GM21576 (cell line): ENCODE data around the gene B9D2.
"Not testable (repeated sequence)": the region's sequence is repeated elsewhere in the genome, so short reads cannot be mapped to it uniquely, and the experiment has no call there.

Experiments used
- ATAC-seq: cut with Tn5 transposase; IDR thresholded peaks from one replicate; pipeline ENCODE4 v1.9.1; 2021; ENCODE audit warnings: mild to moderate bottlenecking, moderate library complexity; ENCODE audit not compliant: unreplicated experiment

Gene B9D2, protein sequence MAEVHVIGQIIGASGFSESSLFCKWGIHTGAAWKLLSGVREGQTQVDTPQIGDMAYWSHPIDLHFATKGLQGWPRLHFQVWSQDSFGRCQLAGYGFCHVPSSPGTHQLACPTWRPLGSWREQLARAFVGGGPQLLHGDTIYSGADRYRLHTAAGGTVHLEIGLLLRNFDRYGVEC

DNA sequence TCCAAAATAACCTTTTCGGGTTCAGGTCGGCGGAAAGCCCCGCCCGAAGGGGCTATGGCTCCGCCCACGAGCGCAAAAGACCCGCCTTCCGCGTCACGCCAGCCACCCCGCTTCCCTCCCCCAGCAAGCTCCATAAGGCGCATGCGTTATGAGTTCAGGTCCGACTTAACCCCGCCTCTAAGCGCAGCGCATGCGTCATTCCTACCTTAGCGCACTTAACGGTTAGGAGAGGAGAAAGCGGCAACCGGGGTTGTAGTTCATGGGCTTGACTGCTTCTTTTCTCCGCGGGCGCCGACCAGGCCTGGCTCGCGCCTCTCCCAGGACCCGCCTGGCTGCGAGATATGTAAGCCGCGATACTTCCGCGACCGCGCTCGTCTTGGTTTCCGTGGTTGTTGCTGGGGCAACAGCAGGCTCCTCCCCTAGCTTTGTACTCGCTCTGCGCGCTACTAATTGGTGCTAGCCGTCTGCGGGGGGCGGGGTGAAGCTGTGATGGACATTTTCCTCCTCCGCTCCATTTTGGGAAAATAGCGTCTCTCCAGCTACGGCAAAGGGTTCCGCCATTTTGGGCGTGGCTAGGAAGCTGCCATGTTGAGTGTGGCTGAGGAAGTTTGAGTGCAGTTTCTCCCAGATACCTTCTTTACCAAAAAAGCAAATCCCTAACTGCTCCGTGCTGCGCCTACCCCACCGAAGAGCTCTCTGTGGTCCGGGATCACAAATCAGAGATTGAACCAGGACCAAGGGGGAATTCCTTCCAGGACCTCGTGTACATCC, at the start of gene B9D2:
Gene B9D2, minus strand, starts transcription at position 397 of the 771 bp plus-strand sequence. CDS start 630 bp downstream, outside the sequence.
- peak; percentile 84 for ATAC-seq

GRCh38 chr19:41412953-41413352, 49.0 kb upstream of the B9D2 start:
- ATAC-seq: no peak

GRCh38 chr19:41411968-41412265, 48.0 kb upstream of the B9D2 start:
- no peak for ATAC-seq

DNA sequence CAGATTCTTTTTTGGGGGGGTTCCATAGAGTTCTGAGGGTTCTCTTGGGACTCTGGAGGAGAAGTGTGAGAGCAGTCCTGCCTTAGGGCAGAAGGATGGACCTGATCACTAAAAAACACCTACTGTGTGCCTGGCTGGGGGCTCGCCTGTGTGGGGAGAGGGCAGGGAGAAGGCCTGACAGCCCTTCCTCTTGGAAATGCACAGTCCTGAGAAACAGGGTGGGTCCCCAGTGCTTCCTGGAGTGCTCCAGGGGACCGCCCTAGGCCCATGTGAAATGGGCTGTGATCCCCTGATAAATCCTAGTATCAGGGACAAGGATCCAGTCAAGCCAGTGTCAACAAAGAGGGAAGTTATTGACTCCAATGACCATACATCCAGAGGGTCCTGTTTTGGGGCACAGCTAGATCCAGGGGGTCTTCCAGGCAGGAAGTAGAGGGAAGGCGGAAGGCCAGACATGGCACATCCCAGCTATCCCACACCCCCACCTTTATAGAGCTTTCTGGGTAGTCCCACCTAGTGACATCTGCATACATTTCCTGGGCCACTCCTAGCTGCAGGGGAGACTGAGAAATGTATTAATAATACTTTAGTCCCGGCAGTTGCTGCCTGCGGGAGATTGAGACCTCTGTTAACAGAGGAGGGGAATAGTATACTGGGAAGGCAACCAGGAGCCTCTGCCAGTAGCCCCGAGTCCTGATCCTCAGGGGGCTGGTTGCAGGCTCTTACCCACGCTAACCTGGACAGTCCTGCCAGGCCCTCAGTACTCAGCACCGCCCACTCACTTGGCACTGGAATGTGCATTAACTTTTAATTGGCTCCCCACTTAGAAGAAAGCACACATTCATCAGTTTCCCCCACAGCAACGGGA, 47.4 kb upstream of the B9D2 start:
- no peak for ATAC-seq

DNA sequence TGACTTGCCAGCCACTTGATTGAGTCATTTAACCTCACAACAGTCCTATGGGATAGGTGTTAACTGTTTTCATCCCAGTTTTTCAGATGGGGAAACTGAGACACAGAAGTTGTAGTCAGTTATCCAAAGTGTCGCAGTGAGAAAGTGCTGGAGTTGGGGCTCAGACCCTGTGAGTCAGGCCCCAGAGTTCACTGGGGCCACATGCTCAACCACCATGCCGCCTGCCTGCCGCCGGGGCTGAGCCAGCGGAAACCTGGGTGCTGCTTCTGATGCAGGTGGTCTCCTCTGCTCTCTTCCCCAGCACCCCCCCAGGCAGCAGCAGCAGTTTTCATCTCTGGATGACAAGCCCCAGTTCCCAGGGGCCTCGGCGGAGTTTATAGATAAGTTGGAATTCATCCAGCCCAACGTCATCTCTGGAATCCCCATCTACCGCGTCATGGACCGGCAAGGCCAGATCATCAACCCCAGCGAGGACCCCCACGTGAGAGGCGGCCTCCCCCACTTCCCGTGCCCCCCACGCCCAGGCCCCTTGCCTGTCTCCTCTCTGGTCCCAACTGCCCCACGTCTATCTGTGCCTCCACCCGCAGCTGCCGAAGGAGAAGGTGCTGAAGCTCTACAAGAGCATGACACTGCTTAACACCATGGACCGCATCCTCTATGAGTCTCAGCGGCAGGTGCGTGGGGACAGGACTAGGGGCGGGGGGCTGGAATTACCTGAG, 46.5 kb upstream of the B9D2 start:
- ATAC-seq: no peak

DNA sequence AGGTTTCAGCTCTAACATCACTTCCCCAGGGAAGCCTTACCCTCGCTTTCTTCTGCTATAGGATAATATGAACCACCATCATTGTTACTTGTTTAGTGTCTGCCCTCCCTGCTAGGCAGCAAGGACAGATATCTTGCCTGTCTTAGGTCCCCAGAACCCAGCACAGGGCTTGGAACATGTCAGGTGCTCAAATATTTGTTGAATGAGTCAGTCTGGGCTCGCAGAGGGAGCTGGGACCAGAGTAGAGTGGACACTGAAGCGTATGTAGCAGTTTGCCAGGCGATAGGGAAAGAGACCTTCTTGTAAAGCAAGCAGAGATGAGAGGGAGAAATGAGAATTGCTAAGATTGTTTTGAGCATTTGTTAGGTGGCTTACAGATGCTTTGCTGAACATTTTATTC, 45.3 kb upstream of the B9D2 start:
- no peak for ATAC-seq

- ATAC-seq: not testable (repeated sequence)
Measured at GRCh38 chr19:41408846-41409245, 44.9 kb upstream of the B9D2 start.

DNA sequence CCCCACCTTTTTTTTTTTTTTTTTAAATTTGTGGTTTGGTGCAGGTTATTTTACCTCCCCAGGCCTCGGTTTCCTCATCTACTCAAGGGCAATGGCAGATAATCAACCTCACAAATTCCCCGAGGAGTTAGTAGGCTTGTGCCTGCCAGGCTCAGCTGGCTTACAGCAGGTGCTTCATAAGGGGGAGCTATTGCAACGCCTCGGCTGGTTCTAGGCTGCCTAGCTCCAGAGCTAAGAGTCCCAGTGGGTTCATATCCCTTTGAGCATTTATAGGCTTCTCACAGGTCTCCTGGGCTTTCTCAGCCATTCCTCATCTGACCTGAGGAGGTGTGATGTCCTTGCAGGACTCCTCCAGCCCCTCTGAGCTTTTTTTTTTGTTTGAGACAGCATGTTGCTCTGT, 44.3 kb upstream of the B9D2 start:
- ATAC-seq: no peak

DNA sequence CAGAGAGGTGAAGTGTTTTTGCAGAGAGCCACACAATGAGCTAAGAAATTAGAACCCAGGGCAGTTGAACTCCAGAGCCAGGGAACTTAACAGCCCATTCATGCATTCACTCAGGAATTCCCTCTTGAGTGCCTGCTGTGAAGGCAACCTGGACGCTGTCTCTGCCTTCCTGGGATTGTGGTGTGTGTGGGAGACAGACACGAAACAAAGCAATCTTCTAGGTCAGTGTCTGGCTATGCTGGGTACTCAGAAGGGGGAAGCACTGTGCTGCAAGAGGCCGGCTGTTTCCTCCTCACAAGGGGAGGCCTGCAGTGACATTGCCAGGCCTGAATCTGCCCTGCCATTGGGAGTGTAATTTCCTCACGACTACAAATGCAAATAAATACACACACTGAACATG, 43.3 kb upstream of the B9D2 start:
- no peak for ATAC-seq

- ATAC-seq: no peak
Measured at GRCh38 chr19:41405776-41406175, 41.8 kb upstream of the B9D2 start.

DNA sequence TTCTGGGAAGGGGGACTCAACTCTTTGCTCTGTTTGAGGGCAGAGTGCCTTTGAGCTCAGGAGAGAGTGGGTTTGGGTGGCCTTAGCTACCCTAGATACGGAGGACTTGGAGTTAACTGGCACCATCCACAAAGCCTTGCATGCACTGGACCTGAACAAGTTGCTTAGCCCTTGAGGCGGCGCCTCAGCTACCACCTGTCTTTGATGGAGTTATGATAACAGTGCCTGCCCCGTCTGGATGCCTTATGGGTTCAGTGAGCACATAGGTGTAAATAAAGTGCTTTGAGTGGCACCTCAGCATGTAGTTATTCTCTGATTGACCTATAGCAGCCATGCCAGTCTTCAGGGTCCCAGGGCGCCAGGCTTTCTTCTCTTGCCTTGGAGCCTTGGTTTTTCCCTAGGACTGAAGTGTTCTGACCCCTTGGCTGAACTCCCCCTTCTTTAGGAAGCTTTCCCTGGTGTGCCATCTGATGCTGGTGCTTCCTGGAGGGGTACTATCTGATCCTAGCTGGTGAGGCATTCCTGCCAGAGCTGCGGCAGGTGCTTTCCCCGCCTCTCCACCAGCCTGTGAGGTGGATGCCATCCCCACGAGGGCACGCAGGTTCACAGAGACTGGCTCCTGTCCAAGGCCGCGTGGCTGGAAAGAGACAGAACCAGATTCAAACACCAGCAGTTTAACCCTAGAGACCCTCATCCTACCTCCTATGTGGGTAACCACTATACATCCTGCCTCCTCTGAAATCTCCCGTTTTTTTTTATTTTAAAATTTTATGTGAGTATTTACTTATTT, 39.4 kb upstream of the B9D2 start:
- ATAC-seq: no peak

GRCh38 chr19:41402010-41402409, 38.1 kb upstream of the B9D2 start:
- no peak for ATAC-seq

- ATAC-seq: no peak
Measured at GRCh38 chr19:41401483-41401882, 37.5 kb upstream of the B9D2 start.

DNA sequence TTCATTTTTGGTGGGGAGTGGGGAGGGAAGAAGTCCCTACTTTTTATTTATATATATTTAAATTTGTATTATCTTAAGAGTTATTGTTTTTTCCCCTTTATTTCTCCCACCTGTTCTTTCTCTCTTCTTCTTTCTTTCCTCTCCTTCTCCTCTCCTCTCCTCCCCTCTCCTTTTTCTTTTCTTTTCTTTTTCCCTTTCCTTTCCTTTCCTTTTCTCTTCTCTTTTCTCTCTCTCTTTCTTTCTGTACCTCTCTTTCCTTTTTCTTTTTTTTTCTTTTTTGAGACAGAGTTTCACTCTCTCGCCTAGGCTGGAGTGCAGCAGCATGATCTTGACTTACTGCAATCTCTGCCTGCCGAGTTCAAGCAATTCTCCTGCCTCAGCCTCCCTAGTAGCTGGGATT, 35.6 kb upstream of the B9D2 start:
- no peak for ATAC-seq

- no peak for ATAC-seq
Measured at GRCh38 chr19:41399091-41399490, 35.1 kb upstream of the B9D2 start.

DNA sequence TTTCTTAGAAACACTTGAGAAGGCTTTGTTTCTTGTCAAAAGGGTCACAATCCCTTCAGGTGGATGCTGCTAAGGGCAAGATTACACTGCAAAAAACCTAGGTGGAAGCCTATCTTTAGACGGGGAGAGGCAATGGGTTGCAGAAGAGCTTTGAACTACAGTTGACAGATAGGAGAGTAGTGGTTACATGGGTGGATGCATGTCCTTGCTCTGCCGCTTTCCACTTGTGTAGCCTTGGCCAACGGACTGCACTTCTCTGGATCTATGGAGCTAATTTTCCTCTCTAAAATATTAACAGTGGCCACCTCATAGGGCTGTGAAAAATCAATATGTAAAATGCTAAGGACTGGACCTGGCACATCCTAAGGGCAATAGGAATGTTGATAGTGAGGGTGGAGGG, 34.6 kb upstream of the B9D2 start:
- no peak for ATAC-seq

DNA sequence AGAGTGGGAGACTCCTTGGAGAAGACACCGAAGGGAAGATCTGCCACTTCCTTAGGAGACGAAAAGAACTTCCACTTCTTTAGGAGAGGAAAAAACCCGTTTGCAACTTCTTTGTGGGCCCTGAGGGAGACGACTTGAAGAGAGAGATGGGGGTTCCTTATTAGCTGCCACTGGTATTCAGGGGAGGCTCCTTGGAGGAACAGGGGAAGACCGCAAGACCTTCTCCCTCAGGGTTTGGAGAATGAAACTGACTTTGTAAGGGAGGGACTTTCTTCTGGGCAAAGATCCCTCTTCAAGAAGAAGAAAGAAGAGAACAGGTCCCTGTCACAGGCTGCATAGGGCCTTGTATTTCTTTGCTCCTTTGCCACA, 34.1 kb upstream of the B9D2 start:
- ATAC-seq: no peak

DNA sequence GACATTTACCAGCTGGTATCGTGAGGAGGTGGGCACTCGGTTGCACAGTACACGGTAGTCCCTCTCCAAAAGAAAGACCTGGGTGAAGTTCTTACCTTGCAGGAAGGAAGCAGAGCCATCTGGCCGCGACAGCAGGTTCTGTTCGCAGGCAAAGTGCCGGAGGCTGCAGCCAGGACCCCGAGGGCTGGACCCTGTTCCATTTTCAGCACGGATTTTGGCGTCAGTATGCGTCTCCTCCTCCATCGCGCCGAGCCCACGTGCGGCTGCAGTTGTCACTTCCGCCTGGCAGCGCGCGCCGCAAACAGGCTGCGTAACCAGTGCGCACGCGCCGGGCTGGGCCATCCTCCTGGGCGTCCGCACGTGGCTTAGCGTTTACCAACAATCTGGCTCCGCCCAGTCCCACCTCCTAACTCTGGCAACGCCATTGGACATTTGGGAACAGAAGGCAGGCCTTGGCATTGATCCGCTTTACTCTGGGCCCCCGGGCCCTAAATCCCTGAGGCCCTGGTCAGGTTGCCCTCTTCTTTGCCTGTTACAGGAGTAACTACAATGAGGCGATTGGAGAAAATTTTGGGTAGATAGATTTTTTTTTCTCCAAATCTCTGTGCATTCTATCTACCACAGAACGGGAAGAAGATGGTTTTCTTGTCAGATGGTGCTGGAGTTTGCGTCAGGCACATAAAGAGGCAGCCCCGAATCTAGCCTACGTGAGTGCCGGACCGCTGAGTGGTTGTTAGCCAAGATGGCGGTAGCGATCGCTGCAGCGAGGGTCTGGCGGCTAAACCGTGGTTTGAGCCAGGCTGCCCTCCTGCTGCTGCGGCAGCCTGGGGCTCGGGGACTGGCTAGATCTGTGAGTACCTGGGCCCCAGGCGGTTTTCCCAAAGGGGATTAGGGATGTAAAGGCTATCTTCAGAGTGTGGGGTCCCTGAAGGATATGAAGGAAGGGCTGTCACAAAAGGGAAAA, 33.4 kb upstream of the B9D2 start, which contains the start of the genes BCKDHA and EXOSC5:
Gene BCKDHA, plus strand, starts transcription at position 733 of the 964 bp plus-strand sequence. Its CDS starts 10 bp downstream, at position 743.
Gene EXOSC5, minus strand, starts transcription at position 274 of the 964 bp plus-strand sequence. Its CDS starts 31 bp downstream, at position 243.
- peak; percentile 91 for ATAC-seq

DNA sequence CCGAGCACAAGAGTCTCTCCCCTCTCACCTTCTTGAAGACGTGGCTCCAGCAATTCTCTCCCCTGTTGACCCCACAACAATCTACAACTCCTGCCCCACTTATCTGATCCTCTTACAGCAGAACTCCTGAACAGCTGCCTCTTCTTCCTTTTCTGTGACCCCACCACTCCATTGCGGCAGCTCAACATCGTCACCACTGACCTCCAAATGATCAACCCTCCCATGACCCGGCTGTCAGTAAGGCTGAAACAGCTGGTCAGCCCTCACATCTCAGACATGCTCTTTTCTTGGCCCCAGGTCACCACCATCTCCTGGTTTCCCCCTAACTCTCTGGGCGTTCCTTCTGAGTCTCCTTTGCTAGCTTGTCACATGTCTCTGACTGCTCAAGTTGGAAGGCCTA, 31.4 kb upstream of the B9D2 start:
- no peak for ATAC-seq
